HepG2 (cell line): ENCODE data around the gene TBC1D19. TPM values are rescaled to one million over a fixed set of nuclear protein-coding genes. Genes with fewer than 3 reads are reported as not detected.

Experiments used
- ATAC-seq: fragments of 200-7000 bp; cut with Tn5 transposase; 3 replicates; pipeline ENCODE4 v1.9.1; 2020; ENCODE audit warnings: mild to moderate bottlenecking, moderate library complexity
- BruUV-seq: library from RNA; stranded (reverse); fragments of 400-500 nt; replicated peaks from 2 replicates; lab custom pipeline; 2021; lab: Mats Ljungman, UMichigan
- CTCF ChIA-PET: fragments of 300-600 bp; formaldehyde crosslinking; extraction: SDS; loops from one replicate; lab custom pipeline; 2021; ENCODE audit warnings: low total read pairs, inconsistent platforms, low intra/inter-chr PET ratio; lab: Yijun Ruan, JAX
- POLR2A ChIA-PET: fragments of 350-600 bp; sonication (Branson Sonifier 250); formaldehyde crosslinking; loops from one replicate; lab custom pipeline; 2020; ENCODE audit warnings: antibody characterized with exemption, inconsistent platforms; lab: Yijun Ruan, JAX
- DNase-seq: peaks from one replicate; pipeline ENCODE4 v3.0.0-alpha.2; 2015; ENCODE audit warnings: low spot score
- FAIRE-seq: peaks from 3 replicates; lab custom pipeline; 2011; peaks lifted over from hg19 to GRCh38; lab: Jason Lieb, UNC
- H2AFZ ChIP-seq: one replicate; pipeline ENCODE4 v1.6.1; 2011; ENCODE audit warnings: low read length, inconsistent platforms
- H3K27ac ChIP-seq: fragments of 300-600 bp; 3 replicates; pipeline ENCODE4 v1.8.0; 2011; ENCODE audit warnings: mixed run types, mild to moderate bottlenecking, mixed read lengths, low read length, inconsistent platforms; ENCODE audit not compliant: insufficient read depth; ENCODE audit errors: extremely low read length
- H3K27me3 ChIP-seq, 2 experiments: fragments of 200-600 bp in 1 of 2; 2 replicates in 1 of 2; 3 replicates in 1 of 2; pipeline versions ENCODE4 v1.6.0 to v1.8.0; 2011; ENCODE audit warnings: low read length in 2 of 2, mild to moderate bottlenecking in 2 of 2, moderate library complexity in 2 of 2, inconsistent platforms in 1 of 2; ENCODE audit not compliant: insufficient read depth in 2 of 2, control insufficient read depth in 1 of 2
- H3K36me3 ChIP-seq, 2 experiments: fragments of 200-600 bp in 1 of 2; replicated peaks in 1 of 2; 2 replicates in 1 of 2; 3 replicates in 1 of 2; pipeline versions ENCODE4 v1.5.1 to v1.8.0; 2011; ENCODE audit warnings: low read length in 2 of 2, inconsistent platforms in 1 of 2; ENCODE audit not compliant: insufficient read depth in 2 of 2, control insufficient read depth in 1 of 2
- H3K4me1 ChIP-seq: 2 replicates; pipeline ENCODE4 v1.5.1; 2012; ENCODE audit warnings: low read length, inconsistent platforms; ENCODE audit not compliant: insufficient read depth
- H3K4me2 ChIP-seq: 2 replicates; pipeline ENCODE4 v1.6.0; 2011; ENCODE audit warnings: low read depth, low read length, inconsistent platforms
- H3K4me3 ChIP-seq, 3 experiments: fragments of 200-600 bp in 1 of 3; sonication (generic), shearing (Covaris generic) in 1 of 3; replicated peaks in 1 of 3; 2 replicates each; pipeline ENCODE4 v1.5.1; 2011 to 2016; ENCODE audit warnings: low read length in 3 of 3, inconsistent platforms in 2 of 3, low read depth in 2 of 3, mild to moderate bottlenecking in 2 of 3, control low read depth in 1 of 3, mixed read lengths in 1 of 3; ENCODE audit not compliant: insufficient read depth in 1 of 3
- H3K79me2 ChIP-seq: one replicate; pipeline ENCODE4 v1.6.1; 2011; ENCODE audit warnings: low read length, inconsistent platforms; ENCODE audit not compliant: insufficient read depth
- H3K9ac ChIP-seq: 2 replicates; pipeline ENCODE4 v1.6.0; 2011; ENCODE audit warnings: mild to moderate bottlenecking, low read depth, low read length, inconsistent platforms; ENCODE audit not compliant: insufficient read depth
- H3K9me3 ChIP-seq: 2 replicates; pipeline ENCODE4 v1.5.1; 2012; ENCODE audit warnings: mild to moderate bottlenecking, low read length
- H4K20me1 ChIP-seq: 2 replicates; pipeline ENCODE4 v1.6.0; 2011; ENCODE audit warnings: inconsistent platforms, mild to moderate bottlenecking, low read length, moderate library complexity; ENCODE audit not compliant: insufficient read depth
- SMC3 ChIP-seq: IDR thresholded peaks from 2 replicates; pipeline ENCODE4 v1.6.1; 2011; ENCODE audit warnings: low read length, improper control_type of control experiment
- TCF7L2 ChIP-seq: IDR thresholded peaks from 2 replicates; pipeline ENCODE4 v1.6.1; 2011; ENCODE audit warnings: mild to moderate bottlenecking, low read depth, low read length, moderate library complexity
- ZNF136 ChIP-seq: sonication (generic); formaldehyde crosslinking; IDR thresholded peaks from 2 replicates; pipeline ENCODE4 v1.8.1; 2022; ENCODE audit warnings: low read depth, mild to moderate bottlenecking, moderate library complexity, missing genetic modification reagents
- ZNF556 ChIP-seq: sonication (generic); formaldehyde crosslinking; IDR thresholded peaks from 2 replicates; pipeline ENCODE4 v1.4.0; 2020; ENCODE audit warnings: mild to moderate bottlenecking, missing genetic modification reagents, borderline replicate concordance
- ZNF567 ChIP-seq: sonication (generic); formaldehyde crosslinking; IDR thresholded peaks from 2 replicates; pipeline ENCODE4 v1.8.1; 2023; ENCODE audit warnings: mild to moderate bottlenecking, missing genetic modification reagents, borderline replicate concordance
- ZNF792 ChIP-seq: IDR thresholded peaks from 2 replicates; pipeline ENCODE4 v1.6.1; 2016
- ZNF850 ChIP-seq: sonication (generic); formaldehyde crosslinking; conservative IDR thresholded peaks from 2 replicates; pipeline ENCODE4 v1.9.0; 2021; ENCODE audit warnings: mild to moderate bottlenecking, missing genetic modification reagents
- WGBS: methylation state at CpG from one replicate; pipeline ENCODE4 v1.1.6; 2017; ENCODE audit warnings: low lambda C conversion rate; 5-methylcytosine and 5-hydroxymethylcytosine counted together
- in situ Hi-C: cut with HindIII; loops from 2 replicates; pipeline ENCODE4 v1.10.0; 2017; ENCODE audit warnings: low pct_unique_long_range_greater_than_20kb; ENCODE audit not compliant: extremely low pct_ligation_motif_present
- intact Hi-C: fragments of 100-400 bp; cut with micrococcal nuclease; formaldehyde crosslinking; loops from one replicate; pipeline ENCODE4 v1.10.0; 2022; ENCODE audit not compliant: unreplicated experiment
- polyA plus RNA-seq, 8 experiments: library from polyadenylated mRNA; depleted of rRNA in 3 of 8; stranded (reverse) in 7 of 8; unstranded in 1 of 8; fragments of >200 nt; fragmentation: Illumina TruSeq in 4 of 8; extraction: Trizol in 4 of 8; gene quantifications; 2 replicates each; pipeline versions ENCODE4 v1.2.1 to v1.2.3, GENCODE V29; 2011 to 2016; ENCODE audit warnings: low read depth in 4 of 8, missing spikeins in 1 of 8, mixed read lengths in 1 of 8; ENCODE audit not compliant: insufficient read depth in 1 of 8
- total RNA-seq, 5 experiments: library from RNA; depleted of rRNA; stranded (reverse); fragments of >200 nt; fragmentation: Illumina TruSeq; extraction: Trizol; gene quantifications; 2 replicates each; pipeline ENCODE4 v1.2.3, GENCODE V29; 2016; ENCODE audit warnings: low read depth in 1 of 5
- TF ChIP-seq, protein P1 (sequence below), 2 experiments: fragments of 450-650 bp in 1 of 2; sonication (generic) in 1 of 2; formaldehyde crosslinking in 1 of 2; IDR thresholded peaks; 2 replicates each; pipeline versions ENCODE4 v1.6.1 to v1.8.0; 2016 to 2022; ENCODE audit warnings: antibody characterized with exemption in 1 of 2, mild to moderate bottlenecking in 1 of 2, missing genetic modification reagents in 1 of 2
- TF ChIP-seq, protein P2 (sequence below): IDR thresholded peaks from 2 replicates; pipeline ENCODE4 v1.6.1; 2012; ENCODE audit warnings: low read length, improper control_type of control experiment
- TF ChIP-seq, protein P3 (sequence below): sonication (generic); formaldehyde crosslinking; IDR thresholded peaks from 2 replicates; pipeline ENCODE4 v1.4.0; 2020; ENCODE audit warnings: missing genetic modification reagents; ENCODE audit errors: not compliant biosample characterization

Gene TBC1D19
- total and polyA plus RNA-seq, 2 of the 13 experiments (the other 11 are each of a cell fraction or from before 2014, with no cell fraction given) = 1.6 to 3.5 TPM

DNA sequence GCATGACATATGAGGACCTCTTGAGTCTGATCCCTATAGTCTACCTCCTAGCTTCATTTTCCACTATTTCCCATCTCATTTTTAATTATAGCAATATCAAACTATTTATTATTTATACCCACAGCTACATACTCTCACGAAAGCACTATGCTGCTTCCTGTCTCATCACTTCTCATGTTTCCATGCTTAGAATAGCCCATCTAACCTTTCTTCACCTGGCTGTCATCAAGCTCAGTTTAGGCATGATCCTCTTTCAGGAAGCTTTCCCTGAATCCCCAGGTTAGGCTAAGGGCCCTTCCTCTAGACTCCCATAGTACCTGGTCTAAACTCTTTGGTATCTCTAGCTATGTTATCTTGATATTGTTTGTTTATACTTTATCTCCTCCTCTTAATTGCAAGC, 137.8 kb downstream of the TBC1D19 start (continued):
- TF ChIP-seq, protein P1, sequence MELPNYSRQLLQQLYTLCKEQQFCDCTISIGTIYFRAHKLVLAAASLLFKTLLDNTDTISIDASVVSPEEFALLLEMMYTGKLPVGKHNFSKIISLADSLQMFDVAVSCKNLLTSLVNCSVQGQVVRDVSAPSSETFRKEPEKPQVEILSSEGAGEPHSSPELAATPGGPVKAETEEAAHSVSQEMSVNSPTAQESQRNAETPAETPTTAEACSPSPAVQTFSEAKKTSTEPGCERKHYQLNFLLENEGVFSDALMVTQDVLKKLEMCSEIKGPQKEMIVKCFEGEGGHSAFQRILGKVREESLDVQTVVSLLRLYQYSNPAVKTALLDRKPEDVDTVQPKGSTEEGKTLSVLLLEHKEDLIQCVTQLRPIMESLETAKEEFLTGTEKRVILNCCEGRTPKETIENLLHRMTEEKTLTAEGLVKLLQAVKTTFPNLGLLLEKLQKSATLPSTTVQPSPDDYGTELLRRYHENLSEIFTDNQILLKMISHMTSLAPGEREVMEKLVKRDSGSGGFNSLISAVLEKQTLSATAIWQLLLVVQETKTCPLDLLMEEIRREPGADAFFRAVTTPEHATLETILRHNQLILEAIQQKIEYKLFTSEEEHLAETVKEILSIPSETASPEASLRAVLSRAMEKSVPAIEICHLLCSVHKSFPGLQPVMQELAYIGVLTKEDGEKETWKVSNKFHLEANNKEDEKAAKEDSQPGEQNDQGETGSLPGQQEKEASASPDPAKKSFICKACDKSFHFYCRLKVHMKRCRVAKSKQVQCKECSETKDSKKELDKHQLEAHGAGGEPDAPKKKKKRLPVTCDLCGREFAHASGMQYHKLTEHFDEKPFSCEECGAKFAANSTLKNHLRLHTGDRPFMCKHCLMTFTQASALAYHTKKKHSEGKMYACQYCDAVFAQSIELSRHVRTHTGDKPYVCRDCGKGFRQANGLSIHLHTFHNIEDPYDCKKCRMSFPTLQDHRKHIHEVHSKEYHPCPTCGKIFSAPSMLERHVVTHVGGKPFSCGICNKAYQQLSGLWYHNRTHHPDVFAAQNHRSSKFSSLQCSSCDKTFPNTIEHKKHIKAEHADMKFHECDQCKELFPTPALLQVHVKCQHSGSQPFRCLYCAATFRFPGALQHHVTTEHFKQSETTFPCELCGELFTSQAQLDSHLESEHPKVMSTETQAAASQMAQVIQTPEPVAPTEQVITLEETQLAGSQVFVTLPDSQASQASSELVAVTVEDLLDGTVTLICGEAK (IDR thresholded peaks at IDR 0.05) = no peak
- TF ChIP-seq, protein P1 (CRISPR knock-in tag; IDR thresholded peaks at IDR 0.05) = no peak
- no peak for TF ChIP-seq ZNF792 (CRISPR knock-in tag)

DNA sequence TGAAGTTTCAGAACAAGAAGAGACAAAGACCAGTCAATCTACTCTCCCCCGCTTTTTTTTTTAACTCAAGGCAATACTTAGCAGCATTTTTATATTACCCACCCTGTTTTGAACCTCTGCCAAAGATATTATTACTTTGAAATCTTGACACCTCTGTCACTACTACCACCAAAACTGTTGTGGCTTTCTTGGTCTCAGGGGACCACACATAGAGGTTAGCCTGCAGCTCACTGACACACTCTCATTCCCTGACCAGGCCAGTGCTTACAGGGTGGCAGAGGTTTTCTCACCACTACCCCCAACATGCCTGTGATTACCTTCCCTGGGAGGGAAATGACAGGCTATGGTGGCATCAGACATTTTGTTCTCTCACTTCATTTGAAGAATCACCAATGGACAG, 139.3 kb downstream of the TBC1D19 start:
- WGBS = 83% methylated on average over 1 of the region's 1 CpG
- intact Hi-C loops = loop anchor here (5.0 to 10.0 kb wide), 2 partner anchors 292 to 311 kb away; no protein-coding TSS in a partner anchor
- BruUV-seq = no TSS peak
- TF ChIP-seq, protein P2, sequence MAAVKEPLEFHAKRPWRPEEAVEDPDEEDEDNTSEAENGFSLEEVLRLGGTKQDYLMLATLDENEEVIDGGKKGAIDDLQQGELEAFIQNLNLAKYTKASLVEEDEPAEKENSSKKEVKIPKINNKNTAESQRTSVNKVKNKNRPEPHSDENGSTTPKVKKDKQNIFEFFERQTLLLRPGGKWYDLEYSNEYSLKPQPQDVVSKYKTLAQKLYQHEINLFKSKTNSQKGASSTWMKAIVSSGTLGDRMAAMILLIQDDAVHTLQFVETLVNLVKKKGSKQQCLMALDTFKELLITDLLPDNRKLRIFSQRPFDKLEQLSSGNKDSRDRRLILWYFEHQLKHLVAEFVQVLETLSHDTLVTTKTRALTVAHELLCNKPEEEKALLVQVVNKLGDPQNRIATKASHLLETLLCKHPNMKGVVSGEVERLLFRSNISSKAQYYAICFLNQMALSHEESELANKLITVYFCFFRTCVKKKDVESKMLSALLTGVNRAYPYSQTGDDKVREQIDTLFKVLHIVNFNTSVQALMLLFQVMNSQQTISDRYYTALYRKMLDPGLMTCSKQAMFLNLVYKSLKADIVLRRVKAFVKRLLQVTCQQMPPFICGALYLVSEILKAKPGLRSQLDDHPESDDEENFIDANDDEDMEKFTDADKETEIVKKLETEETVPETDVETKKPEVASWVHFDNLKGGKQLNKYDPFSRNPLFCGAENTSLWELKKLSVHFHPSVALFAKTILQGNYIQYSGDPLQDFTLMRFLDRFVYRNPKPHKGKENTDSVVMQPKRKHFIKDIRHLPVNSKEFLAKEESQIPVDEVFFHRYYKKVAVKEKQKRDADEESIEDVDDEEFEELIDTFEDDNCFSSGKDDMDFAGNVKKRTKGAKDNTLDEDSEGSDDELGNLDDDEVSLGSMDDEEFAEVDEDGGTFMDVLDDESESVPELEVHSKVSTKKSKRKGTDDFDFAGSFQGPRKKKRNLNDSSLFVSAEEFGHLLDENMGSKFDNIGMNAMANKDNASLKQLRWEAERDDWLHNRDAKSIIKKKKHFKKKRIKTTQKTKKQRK = no peak
- TF ChIP-seq SMC3 (no peak), ZNF850 (CRISPR knock-in tag) (no peak), ZNF567 (no peak), TCF7L2 (no peak), ZNF136 (no peak), ZNF556 (CRISPR knock-in tag) (no peak)
- TF ChIP-seq, protein P3, sequence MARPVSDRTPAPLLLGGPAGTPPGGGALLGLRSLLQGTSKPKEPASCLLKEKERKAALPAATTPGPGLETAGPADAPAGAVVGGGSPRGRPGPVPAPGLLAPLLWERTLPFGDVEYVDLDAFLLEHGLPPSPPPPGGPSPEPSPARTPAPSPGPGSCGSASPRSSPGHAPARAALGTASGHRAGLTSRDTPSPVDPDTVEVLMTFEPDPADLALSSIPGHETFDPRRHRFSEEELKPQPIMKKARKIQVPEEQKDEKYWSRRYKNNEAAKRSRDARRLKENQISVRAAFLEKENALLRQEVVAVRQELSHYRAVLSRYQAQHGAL = no peak

More for the DNA sequence above, 139.3 kb downstream of the TBC1D19 start:
- no peak overlapping the region for H3K9ac ChIP-seq
- ATAC-seq (no peak), FAIRE-seq (no peak), DNase-seq (no peak)
- no peaks in the 10 kb centered on the region for H4K20me1 ChIP-seq
- no peak overlapping the region for H3K27ac ChIP-seq
- H3K4me2 ChIP-seq = no peak overlapping the region
- H3K36me3 ChIP-seq = no peaks in the 10 kb centered on the region
- H3K4me3 ChIP-seq = no peak overlapping the region
- in situ Hi-C loops = loop anchor here (10.0 kb wide), 1 partner anchor 258 kb away; no protein-coding TSS in a partner anchor
- no peak overlapping the region for H2AFZ ChIP-seq
- ChIA-PET POLR2A (no interaction called here), CTCF (no interaction called here)
- no peaks in the 10 kb centered on the region for H3K4me1 ChIP-seq
- no peaks in the 10 kb centered on the region for H3K9me3 ChIP-seq
- no peaks in the 10 kb centered on the region for H3K79me2 ChIP-seq
- no peaks in the 10 kb centered on the region for H3K27me3 ChIP-seq
